T-helper 1 cell treated with Interleukin-12 subunit alpha and Interleukin-12 subunit beta and Interleukin-4 antibody, amounts not matched to agents 30 ng/mL and 1 ng/mL, for 36 hours (primary cell): ENCODE results near the gene PARD6B. TPM values are rescaled to one million over a fixed set of nuclear protein-coding genes. Genes with fewer than 3 reads are reported as not detected.
"Not testable (repeated sequence)": the region's sequence is repeated elsewhere in the genome, so short reads cannot be mapped to it uniquely, and the experiment has no call there.

ENCODE experiments used
- intact Hi-C: fragments of 100-400 bp; cut with micrococcal nuclease; formaldehyde crosslinking; loops from one replicate; pipeline ENCODE4 v1.15.1; 2024
- total RNA-seq: library from RNA; stranded (reverse); gene quantifications from 2 replicates; pipeline ENCODE4 v1.2.3, GENCODE V29; 2022

Gene PARD6B, protein sequence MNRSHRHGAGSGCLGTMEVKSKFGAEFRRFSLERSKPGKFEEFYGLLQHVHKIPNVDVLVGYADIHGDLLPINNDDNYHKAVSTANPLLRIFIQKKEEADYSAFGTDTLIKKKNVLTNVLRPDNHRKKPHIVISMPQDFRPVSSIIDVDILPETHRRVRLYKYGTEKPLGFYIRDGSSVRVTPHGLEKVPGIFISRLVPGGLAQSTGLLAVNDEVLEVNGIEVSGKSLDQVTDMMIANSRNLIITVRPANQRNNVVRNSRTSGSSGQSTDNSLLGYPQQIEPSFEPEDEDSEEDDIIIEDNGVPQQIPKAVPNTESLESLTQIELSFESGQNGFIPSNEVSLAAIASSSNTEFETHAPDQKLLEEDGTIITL
- 4.5 and 5.2 TPM in 2 replicates for total RNA-seq

DNA sequence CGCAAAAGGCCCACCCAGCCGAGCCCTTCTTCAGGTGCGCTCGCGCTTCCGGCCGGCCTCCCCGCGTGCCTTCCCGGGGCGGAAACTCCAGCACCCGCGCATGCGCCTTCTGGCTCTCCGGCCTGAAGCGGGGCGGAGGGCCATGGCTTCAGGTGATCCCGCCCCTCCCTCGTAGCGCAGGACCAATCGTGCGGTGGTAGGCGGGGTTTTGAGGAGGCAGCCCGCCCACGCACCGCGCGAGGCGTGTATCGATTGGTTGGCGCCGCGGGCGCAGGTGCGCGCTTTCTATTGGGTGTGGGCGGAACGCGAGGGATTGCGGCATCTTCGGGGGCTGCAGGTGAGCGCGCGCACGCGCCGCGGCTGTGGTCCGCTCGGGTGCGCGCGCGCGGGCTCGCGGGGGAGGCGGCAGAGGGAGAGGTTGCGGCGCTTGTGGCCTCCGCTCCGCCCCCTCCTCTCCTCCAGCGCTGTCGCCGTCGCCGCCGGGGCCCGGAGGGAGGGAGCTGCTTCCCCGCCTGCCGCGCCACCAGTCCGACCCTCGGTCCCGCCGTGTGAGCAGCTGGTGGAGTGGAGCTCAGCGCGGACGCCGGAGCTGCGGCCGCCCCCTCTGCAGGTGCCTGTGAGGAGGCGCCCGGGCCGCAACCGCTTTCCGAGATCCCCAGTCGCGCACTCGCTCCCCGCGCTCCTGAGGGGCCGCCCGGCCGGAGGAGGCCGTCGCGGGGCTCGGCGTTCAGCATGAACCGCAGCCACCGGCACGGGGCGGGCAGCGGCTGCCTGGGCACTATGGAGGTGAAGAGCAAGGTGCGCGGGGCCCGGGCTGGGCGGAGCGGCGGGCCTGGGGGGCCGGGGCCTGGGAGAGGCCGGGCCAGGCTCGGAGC is at the start of gene PARD6B:
PARD6B (plus strand) TSS at position 526 of the 875 bp plus-strand sequence; CDS start at position 733, 207 bp downstream.
- intact Hi-C loops = loop anchor here (1.0 to 5.0 kb wide), 13 partner anchors 18 to 1542 kb away; partner anchors contain the start of genes ADNP, BCAS4, CEBPB and DPM1

GRCh38 chr20:50682065-50682464 is 49.3 kb upstream of the PARD6B start:
- intact Hi-C loops = no loop called here

DNA sequence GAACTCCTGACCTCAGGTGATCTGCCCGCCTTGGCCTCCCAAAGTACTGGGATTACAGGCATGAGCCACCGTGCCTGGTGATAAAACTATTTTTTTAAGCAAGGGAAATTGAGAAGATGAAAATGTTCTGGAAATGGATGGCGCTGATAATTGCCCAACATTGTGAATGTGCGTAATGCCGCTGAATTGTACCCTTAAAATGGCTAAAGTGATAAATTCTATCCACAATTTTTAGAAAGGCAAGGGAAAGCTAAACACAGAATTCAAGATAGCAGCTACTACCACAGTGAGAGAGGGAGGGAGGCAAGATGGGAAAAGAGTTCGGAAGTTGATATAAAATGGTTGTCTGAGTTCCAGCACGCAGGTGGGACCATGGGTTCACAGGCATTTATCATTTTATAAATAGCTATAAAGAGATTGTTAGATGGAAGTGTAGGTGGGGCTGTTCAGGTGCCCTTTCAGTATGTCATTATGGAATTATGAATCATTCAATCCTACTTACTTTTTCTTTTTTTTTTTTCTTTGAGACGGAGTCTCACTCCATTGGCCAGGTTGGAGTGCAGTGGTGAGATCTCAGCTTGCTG is 48.3 kb upstream of the PARD6B start:
- intact Hi-C loops = no loop called here

GRCh38 chr20:50683570-50683969 is 47.8 kb upstream of the PARD6B start:
- intact Hi-C loops = no loop called here

DNA sequence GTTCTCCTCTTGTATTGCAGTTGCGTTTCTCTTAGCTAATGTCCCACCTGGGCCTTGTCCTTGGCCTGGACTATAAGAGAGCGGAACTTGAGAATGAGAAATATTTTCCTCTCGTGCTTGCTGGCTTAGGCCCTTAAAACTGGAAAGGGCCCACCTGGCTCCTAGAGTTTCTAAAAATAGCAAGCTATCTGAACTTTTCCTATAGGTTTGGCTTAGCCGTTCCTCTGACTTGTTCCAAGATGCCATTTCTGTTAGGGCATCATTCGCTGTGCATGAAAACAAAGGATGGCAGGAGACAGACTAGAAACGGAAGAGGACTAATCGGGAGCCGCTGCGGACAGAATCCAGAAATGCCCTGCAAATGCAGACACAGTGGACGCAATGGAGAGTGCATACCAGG is 44.6 kb upstream of the PARD6B start:
- intact Hi-C loops = no loop called here

DNA sequence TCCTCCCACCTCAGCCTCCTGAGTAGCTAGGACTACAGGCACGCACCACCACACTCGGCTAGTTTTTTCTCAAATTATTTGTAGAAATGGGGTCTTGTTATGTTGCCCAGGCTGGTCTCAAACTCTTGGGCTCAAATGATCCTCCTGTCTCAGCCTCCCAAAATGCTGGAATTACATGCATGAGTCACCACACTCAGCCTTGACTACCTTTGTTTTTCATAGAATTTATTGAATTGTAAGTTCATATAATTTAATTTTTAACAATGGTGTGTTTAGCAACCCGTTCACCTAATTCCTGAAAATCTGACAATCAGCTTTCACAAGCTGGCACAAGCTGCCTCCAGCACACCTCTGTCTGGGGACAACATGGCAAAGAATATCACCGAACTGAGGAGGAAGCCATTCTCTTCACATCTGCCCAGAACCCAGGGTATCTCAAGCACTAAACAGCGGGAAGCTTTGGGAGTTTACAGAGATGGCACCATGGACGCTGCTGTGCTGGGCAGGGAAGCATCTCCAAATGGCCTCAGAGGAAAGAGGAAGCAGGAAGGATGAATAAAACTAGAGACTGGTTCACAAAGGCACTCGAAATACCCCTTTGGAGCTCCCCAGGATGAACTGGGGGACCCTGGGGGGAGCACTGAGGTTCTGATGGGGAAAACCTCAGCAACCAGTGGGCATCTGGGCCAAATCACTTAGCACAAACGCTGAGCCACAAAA is 43.0 kb upstream of the PARD6B start:
- intact Hi-C loops = no loop called here

- intact Hi-C loops = no loop called here
Observed at GRCh38 chr20:50689864-50690649, 41.3 kb upstream of the PARD6B start.

GRCh38 chr20:50690650-50691572 is 40.5 kb upstream of the PARD6B start, which contains the start of gene RIPOR3:
TSS of gene RIPOR3 (minus strand) at chr20:50691542. CDS start at chr20:50691128, 414 bp downstream.
- intact Hi-C loops = no loop called here

DNA sequence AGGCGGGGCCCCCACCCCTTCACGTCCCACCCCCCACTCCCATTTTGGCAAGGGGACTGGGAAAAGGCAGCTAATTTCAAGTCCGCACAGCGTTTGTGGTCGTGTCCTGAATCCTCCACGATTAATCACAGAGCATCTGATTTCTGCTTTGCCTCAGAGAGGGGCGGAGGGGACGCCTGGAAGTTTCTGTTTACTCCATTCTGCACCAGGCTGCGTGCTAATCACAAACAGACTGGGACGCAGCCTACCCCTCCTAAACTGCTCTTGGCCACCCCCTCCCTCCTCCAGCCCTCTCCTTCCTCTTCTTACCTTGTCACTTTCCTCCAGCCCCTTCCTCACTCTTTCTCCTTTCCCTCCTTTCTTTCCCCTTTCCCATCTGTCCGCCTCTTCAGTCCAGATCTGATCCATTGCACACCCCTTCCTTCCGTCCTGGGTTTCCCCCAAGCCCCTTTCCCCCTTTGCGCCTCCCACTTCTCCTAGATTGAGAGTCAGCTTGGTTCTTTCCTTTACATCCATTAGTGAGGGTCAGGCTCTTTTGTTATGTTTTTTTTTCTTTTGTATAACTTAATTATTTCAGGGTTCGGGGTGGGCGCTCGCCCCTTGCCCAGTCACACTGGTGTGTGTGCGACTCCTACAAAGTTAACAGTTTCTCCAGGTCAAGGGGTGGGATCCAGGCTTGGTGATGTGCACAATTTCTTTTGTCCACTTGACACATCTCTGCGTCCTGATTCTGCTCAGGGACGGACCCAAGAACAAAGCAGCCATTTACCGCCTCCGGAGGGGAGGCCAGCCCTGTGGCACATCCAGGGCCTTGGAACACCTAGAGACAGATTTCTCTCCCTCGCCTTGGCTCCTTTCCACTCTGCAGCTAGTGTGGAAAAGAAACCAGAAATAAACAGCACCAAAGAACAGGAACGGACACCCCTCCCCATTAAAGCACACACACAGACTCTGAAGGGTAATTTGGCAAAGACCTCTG is 39.5 kb upstream of the PARD6B start:
- intact Hi-C loops = no loop called here

GRCh38 chr20:50692552-50692933 is 38.8 kb upstream of the PARD6B start:
- intact Hi-C loops = no loop called here

GRCh38 chr20:50693001-50693400 is 38.4 kb upstream of the PARD6B start:
- intact Hi-C loops = no loop called here

- intact Hi-C loops = no loop called here
Observed at GRCh38 chr20:50694379-50695134, 36.8 kb upstream of the PARD6B start.

GRCh38 chr20:50695135-50695872 is 36.1 kb upstream of the PARD6B start:
- intact Hi-C loops = no loop called here

DNA sequence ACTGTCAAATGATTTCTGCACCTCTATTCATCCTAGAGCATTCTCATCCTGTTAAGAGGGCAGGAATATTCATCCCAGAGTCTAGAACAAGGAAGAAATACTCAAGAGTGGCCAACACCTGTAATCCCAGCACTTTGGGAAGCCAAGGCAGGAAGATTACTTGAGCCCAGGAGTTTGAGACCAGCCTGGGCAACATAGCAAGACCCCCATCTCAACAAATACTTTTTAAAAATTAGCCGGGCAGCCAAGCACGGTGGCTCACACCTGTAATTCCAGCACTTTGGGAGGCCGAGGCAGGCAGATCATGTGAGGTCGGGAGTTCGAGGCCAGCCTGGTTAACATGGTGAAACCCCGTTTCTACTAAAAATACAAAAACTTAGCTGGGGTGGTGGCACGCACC is 33.1 kb upstream of the PARD6B start:
- intact Hi-C loops = not testable (repeated sequence)

DNA sequence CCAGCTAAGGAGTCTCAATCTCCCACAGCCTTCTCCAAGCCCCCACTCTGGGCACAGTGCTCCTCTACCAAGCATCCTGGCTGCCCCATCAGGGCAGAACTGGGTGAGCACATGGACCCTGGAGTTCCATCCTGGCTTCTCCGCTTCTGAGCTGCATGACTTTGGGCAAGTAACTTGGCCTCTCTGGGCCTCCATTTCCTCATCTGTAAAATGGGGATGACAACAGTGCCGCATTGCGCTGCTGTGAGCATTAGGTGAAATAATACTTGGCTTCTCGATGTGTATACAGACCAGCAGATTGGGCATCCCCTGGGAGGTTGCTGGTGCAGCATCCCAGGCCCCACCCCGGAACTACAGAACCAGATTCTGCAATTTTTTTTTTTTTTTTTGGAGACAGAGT is 31.7 kb upstream of the PARD6B start:
- intact Hi-C loops = no loop called here
